HG03060 (cell line): ENCODE results near the gene GNB1L.

ENCODE experiments used
- ATAC-seq: cut with Tn5 transposase; IDR thresholded peaks from one replicate; pipeline ENCODE4 v1.9.1; 2021; ENCODE audit warnings: low read depth, moderate number of reproducible peaks; ENCODE audit not compliant: unreplicated experiment

GNB1L gene

GRCh38 chr22:19755722-19756287 lies 98.9 kb downstream of the GNB1L start:
- ATAC-seq, result no peak

GRCh38 chr22:19755145-19755710 lies 99.4 kb downstream of the GNB1L start:
- no peak for ATAC-seq

- ATAC-seq, result no peak
Measured at GRCh38 chr22:19754701-19755144, 100.0 kb downstream of the GNB1L start.

GRCh38 chr22:19753996-19754700 lies 100.5 kb downstream of the GNB1L start:
- no peak for ATAC-seq

GRCh38 chr22:19753090-19753842 lies 101.4 kb downstream of the GNB1L start:
- ATAC-seq, result no peak

GRCh38 chr22:19751497-19752245 lies 103.0 kb downstream of the GNB1L start:
- no peak for ATAC-seq

- no peak for ATAC-seq
Measured at GRCh38 chr22:19750507-19751490, 103.9 kb downstream of the GNB1L start.

GRCh38 chr22:19749876-19750275 lies 104.8 kb downstream of the GNB1L start:
- no peak for ATAC-seq

GRCh38 chr22:19748991-19749664 lies 105.5 kb downstream of the GNB1L start:
- ATAC-seq, result no peak

GRCh38 chr22:19748139-19748538 lies 106.5 kb downstream of the GNB1L start:
- ATAC-seq, result no peak

GRCh38 chr22:19747551-19747950 lies 107.1 kb downstream of the GNB1L start:
- no peak for ATAC-seq

- no peak for ATAC-seq
Measured at GRCh38 chr22:19746726-19747125, 107.9 kb downstream of the GNB1L start.

- no peak for ATAC-seq
Measured at GRCh38 chr22:19745155-19746101, 109.2 kb downstream of the GNB1L start.

- no peak for ATAC-seq
Measured at GRCh38 chr22:19744350-19745006, 110.2 kb downstream of the GNB1L start.

GRCh38 chr22:19743651-19744050 lies 111.0 kb downstream of the GNB1L start:
- ATAC-seq, result no peak

- ATAC-seq, result no peak
Measured at GRCh38 chr22:19743081-19743480, 111.6 kb downstream of the GNB1L start.
